HG02763 (cell line): ENCODE results near the gene PRKD1.
"Not testable (repeated sequence)": the region's sequence is repeated elsewhere in the genome, so short reads cannot be mapped to it uniquely, and the experiment has no call there.

ENCODE experiments used
- ATAC-seq: cut with Tn5 transposase; IDR thresholded peaks from one replicate; pipeline ENCODE4 v1.9.1; 2021; ENCODE audit warnings: mild to moderate bottlenecking, moderate library complexity; ENCODE audit not compliant: unreplicated experiment

The PRKD1 gene

DNA sequence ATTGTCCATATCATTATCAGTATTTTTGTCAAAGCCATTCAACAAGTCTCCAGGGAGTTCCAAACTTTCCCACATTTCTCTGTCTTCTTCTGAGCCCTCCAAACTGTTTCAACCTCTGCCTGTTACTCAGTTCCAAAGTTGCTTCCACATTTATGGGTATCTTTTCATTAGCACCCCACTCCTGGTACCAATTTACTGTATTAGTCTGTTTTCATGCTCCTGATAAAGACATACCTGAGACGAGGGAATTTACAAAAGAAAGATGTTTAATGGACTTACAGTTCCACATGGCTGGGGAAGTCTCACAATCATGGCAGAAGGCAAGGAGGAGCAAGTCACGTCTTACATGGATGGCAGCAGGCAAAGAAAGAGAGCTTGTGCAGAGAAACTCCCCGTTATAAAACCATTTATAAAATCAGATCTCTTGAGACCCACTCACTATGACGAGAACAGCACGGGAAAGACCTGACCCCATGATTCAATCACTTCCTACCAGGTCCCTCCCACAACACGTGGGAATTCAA is 87.2 kb downstream of the PRKD1 start:
- not testable (repeated sequence) for ATAC-seq

DNA sequence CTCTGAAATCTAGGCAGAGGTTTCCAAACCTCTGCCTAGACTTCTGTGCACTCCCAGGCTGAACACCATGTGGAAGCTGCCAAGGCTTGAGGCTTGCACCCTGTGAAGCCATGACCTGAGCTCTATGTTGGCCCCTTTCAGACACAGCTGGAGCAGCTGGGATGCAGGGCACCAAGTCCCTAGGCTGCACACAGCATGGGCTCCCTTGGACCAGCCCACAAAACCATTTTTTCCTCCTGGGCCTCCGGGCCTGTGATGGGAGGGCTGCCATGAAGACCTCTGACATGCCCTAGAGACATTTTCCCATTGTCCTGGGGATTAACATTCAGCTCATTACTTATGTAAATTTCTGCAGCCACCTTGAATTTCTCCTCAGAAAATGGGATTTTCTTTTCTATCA is 88.0 kb downstream of the PRKD1 start:
- not testable (repeated sequence) for ATAC-seq

DNA sequence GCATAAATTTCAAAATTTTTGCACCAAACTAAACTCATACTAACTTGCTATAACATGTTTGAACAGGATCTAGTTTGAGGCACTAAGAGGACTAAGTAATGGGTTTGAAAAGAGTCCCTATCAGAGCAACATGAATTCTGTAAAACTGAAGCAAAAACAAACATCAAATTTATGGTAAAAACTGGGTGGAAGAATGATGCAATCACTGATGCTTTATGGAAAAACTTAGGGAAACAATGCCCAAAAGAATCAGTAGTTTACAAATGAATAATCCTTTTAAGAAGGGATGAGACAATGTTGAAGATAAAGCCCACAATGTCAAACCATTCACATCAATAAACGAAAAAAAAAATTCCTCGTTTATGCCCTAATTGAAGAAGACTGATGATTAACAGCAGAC is 88.9 kb downstream of the PRKD1 start:
- ATAC-seq: no peak

DNA sequence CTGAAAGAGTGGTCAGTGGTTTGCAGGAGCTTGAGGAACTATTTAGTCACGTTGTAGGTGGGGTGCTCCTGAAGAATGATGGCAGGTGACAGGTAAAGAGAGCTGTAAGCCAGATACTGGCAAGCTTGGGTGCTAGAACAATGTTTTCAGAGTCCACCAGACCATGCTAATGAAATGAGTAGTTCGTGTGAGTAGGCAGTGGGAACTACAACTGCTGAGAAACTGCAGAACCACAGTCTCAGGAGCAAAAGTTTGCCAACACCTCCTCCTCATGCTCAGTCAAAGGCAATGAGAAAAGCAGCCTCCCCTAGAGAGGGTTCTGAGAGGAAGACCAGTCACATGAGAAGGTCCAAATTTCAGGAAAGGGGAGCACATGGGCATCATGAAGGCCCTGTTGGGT is 91.3 kb downstream of the PRKD1 start:
- no peak for ATAC-seq

DNA sequence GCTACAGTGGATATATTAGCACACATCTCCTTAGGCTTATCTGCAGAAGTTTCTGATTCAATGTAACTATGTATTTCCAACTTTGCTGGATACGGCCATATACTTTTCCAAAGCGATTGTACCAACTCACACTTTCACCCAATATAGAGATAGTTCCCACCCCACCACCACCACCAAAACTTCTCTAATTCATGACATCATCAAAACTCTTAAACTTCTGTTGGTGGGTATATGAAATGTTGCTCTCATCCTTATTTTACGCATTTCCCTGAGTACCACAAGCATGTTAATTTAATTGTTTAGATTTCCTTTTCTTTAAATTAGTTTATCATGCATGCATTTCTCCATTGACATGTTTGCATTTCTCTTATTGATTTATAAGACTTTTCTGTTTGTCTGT is 95.6 kb downstream of the PRKD1 start:
- ATAC-seq: no peak

DNA sequence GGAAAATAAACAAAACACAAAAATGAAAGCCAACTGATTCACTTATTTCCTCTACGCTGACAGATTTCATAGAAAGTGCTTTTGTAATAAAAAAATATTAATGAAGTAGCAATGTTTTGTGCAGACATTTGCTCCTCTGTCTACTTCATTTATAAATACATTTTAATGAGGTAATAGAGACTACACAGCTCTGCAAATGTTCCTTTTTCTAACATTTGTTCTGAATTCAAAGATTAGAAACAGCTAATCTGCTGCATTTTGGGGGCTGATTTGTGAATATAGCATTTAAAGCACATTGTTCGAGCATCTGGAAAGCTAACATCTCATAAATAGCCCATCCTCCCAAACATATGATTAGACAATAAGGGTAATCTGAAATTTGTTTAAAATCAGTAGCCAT is 97.8 kb downstream of the PRKD1 start:
- no peak for ATAC-seq

DNA sequence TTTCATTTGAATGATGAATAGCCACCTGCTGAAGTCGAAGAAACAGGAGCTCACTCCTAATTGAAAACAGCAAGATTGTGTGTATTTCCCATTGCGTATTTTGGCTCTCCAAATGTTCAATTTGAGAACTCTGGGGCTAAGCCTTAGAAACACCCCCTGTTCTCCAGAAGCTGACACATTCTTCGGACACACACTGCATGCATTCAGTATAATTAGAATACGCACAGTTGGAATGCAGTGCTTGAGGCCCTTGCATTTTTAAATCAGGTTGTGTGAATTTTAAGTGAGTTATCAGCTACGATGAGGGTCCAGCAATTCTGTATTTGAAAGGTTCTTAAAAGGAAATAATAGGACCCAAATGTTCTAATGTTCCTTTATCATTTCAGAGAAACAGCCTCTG is 103.8 kb downstream of the PRKD1 start:
- ATAC-seq: no peak

DNA sequence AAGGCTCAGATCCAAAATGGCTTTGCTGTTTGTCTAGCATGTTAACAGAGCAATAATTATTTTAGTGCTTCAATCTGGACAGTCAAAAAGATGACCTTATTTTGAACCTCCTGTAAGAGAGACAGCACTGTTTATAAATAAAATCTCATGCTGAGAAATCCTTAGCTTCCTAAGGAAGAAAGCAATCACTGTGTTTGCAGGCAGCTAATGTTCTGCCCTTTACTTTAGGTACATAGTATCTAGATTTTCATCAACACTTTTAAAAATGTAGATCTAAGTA is 105.3 kb downstream of the PRKD1 start:
- no peak for ATAC-seq

DNA sequence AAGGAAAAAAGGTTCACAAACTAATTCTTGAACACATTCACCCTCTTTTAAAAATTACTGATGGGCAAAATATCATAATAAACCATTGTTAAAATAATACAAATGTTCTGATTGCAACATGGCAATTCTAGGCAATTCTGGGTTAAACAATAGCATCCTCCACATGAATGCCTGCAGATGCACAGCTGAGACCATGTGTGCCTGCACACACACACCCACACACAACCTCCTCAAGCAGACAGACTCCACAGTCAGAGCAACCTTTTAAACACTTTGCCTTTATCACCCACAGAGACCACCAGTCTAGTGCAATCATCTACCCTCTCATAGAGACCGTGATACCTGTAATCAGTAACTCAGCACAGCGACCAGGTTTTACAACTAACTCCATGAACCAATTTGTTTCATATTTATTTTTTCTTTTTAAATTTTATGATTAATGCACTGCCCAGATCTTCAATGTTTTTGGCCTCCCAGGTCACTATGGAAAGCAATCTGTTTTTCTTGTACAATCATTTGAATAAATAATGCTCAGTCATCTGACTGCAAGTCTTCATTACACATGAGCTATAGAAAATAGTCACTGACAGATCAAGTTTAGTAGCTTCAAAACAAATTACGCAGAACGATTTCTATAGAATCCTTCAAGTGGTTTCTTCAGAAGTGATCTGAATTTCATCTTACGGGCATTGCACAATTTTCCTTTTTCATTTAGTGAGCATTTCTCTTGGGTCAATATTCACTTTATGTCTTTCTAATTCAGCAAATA is 105.8 kb downstream of the PRKD1 start:
- ATAC-seq: no peak

DNA sequence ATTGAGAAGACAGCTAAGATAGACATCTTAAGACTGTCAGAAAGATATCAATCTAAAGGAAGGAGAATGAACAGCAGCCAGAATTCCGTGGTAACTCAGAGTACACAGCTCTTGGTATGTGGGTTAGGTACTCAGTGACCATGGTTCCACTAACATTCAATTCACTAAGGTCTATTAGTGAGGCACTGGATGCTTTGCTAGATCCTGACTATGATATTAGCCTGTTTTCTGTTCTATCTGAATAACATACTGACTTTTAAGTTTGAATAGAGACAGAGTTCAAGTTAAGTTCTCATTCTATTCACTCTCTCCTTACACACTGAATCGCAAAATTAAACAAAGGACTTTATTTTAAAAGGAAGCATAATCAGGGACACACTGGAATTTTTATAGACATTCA is 106.4 kb downstream of the PRKD1 start:
- ATAC-seq: no peak

DNA sequence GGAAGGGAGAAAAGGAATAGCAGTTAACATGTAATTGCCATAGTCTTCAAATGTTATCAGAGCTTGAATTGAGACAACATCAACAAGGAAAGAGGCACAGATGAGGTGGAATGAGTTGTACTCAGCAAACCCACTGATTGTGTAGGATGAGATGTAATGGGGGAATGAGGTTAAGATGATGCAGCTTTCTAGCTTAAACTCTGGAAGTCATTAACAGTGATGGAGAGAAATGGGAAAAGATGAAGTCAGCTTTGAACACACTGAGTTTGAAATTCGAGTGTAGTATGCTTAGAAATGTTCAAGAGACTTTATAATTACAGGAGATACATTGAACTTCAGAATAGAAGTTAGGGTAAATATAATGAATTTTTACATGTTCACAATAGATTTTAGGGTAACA is 106.9 kb downstream of the PRKD1 start:
- ATAC-seq: no peak

DNA sequence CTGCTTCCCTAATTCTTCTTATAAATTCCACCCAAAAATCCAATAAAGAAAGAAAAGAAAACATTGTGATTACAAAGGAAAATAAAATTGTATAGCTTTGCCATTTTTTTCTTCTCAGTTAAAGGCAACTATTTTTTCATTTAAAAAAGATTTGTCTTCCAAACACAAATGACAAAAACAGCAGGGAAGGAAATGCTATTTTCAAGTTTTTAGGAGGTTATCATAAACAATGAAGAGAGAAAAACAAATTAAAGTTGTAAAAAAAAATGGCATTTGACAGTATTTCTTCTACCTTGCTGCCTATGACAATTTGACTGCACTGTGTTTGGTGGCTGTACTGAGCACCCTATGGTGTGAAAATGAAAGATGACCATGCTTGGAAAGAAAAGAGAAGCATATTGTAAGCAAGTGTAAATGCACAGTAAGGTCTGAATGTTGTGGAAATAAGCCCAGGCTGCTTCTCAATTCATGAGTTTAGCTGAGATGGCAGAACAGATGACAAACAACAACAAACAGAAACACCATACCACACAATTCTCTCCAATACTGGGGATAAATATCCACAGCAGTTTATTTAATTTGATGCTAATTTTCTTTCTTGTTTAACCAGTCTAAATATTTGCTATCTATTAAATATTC is 109.8 kb downstream of the PRKD1 start:
- no peak for ATAC-seq

DNA sequence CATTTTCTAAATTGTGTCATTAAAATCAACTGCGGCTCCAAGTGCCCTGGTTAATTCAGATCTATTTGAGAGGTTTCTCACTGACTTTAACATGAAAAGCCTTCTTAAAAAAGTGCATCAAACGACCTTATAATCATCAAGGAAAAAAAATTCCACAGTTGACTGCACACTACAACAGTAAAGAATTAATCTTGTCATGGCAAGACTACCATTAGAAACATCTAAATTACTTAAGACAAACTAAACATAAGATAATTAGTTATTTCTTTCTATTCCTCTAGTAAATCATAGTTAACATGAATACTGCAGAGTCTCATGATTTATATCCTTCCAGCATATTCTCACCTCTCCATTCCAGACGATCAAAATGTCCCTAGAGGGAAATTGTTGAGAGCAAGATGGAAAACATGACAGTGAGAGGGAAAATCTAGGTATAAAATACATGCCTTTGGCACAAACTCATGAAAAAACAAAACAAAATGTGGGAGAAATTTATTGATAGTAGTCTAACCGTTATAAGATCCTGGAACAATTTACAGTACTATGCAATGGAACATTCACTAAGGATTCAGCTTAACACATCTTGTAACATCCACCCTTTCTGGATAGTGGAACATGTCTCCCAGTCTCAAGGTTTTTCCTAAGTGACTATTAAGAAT is 112.5 kb downstream of the PRKD1 start:
- ATAC-seq: no peak

DNA sequence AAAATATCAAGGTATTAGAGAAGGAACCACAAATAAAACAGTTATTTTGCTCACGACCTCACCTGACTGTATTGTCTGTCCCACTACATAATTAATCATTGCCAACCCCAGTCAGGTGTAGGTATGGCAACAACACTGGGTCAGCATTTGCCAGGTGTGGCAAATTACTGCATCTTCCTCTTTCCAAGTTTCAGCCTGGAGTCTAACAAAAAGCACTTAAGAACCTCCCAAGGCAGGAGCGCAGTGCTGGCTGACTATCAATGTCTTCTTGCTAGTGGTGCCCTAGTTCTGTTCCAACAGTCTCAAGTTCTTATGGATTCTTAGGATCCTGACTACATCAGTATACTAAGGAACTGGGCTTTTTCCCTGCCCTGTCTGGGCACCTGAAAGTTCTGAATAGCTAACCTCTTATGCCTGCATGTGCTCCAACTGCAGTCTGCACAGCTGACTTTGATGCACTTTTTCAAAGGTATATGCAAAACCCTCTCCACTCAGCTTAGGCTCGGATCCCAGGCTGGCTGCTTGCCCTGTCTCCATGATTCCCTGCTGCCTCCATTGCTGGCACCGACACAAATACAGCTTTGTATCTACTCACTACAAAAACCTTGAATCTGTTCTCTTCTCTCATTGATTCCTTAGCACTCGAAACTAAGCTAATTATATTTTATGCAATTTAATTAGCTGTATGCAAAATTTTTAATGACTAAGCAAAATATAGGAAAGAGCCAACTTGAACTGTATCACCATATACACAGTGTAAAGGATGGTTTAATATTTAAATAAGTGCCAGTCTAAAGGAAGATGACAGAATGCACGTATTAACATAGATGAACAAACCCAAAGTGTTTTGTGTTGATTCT is 113.3 kb downstream of the PRKD1 start:
- no peak for ATAC-seq

DNA sequence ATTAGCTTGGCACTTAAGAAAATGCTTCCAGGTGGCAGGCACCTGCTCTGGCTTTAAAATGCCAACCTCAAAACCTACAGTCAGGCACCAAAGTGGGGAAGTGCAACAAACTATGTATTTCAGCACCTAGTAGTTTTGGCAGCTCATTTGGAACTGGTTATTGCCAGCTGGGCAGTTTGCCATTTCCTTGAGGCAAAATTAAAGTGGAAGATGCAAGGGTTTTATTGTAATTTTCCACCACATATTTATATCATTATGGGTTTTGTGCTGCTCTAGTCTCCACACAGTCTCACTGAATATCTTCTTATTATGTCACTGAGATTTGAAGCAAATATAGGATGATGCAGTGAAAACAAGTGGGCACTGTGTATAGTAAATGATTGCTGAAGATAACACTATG is 117.0 kb downstream of the PRKD1 start:
- ATAC-seq: no peak

DNA sequence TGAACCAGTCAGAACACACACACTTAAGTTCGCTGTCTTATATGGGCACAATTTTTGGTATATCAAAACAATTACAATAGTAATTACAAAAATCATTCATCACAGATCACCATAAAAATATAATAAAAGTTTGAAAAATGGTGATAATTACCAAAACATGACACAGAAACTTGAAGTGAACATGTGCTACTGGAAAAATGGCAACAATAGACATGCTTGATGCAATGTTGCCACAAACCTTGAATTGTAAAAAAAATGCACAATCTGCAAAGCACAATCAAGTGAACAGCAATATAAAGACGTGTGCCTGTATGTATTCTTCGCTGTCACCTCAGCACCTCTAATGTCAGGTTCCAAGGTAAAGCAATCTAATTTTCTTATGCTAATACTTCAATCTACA is 117.6 kb downstream of the PRKD1 start:
- ATAC-seq: no peak

DNA sequence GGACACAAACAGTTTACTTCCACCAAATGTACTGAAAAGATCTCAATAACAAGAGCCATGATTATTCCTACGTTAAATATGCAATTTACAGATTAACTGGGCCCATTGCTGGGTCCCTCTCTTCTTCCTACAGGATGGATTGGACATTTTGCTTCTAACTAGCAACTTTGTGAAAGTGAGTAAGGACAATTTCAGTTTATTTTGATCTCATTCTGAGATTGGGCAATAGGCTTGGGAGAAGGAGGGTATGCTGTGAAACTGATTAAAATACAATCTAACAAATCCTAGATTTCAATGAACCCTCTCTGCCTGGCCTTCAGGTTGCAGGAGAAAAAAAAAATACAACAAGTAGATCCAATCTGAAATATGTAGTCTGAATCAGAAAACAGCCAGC is 121.5 kb downstream of the PRKD1 start:
- no peak for ATAC-seq

DNA sequence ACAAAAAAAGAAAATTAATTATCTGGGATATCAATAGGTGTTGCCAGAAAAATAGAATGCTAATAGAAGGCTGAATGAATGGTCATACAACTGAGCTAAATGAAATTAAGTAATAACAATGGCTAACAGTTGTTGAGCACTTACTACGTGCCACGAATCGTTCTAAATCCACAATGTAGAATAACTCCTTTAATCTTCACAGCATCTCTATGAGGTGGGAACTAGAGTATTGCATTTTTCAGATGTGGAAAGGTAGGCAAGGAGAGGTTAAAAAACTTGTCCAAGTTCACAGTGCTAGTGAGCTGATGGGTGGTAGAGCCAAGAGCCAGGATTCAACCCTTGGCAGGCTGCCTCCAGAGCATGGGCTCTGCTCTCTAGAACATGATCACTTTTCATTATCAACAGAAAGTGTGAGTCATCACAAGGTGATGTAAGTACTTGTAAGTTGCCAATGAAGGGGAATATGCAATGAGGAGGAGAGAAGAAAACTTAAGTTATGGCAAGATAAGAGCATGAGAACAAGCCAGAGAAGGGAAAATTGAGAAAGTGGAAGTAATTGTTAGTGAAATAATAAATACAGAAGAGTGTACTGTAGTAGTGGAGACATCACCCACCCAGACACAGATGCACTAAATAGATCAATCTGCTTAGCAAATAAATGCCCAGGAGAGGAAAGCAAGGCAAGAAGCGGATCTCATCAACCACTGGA is 122.1 kb downstream of the PRKD1 start:
- no peak for ATAC-seq

DNA sequence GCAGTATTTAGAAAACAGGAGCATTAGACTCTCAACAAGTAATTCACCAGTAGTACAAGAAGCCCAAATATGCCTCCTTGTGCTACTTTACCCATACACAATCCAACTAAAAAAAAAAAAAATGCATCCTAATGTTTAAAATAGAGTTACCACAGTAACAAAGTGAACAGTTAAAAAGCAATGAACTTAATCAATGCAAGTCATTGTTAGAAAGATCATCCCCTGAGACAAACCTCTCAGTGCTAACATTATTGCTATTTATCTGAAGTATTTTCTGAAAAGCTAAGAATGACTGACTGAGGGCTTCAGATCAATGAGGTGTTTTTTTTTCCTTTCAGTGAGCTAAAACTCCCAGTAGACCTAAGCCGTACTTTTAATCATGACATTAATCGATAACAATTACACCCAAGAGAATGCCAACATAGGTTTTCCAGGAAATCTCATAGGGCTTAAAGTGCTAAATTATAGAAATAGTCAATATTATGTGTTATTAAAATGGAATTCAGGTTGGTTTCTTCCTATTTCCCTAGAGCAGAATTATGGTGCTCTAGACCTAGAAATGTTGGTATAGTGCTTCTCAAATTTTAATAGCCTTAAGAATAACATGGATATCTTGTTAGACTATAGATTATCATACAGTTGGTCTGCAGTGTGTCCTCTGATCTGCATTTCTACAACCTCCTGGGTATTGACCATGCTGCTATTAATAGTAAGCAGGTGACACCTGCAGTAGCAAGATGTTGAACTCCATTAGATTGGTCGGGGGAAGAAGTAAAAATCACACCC is 123.0 kb downstream of the PRKD1 start:
- ATAC-seq: no peak

DNA sequence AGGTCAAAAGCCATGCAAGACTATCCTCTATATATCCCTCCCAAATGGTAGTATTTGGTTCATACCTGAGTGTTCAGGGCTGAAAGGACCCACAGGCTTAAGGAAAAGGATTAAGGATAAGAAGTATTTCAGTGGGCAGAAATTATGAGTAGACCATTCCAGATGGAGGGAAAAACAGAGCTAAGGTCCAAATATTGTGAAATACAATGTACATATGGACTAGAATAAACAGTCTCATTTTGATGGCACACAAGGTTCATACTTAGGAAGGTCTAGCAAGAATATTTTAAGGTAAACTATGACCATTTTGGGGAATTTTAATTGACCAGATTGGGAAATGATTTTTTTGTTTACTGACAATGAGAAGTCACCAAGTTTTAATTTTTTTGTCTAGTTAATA is 124.6 kb downstream of the PRKD1 start:
- ATAC-seq: no peak
